ENCODE measurements around the gene TMED7. TPM values are rescaled to one million over a fixed set of nuclear protein-coding genes. Genes with fewer than 3 reads are reported as not detected.

Gene TMED7
- total RNA-seq, 1 donor from 2014 or later = 74.1 TPM

DNA sequence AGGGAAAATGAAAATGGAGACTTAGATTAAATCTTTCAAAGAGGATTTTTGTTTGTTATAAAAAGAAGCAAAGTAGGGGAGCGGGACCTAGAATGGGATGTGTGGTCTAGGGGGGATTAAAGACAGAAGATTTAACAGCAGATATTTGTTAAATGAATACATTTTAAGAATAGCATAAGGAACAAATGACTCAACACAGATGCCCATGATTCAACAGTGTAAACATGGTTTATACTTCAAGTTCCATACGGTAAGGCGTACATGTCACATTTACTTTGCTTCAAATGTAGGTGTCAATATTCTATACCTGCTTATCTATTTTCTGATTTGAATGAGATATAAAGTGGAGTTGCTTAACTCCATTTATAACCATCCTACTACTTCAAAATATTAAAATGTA, 25.1 kb downstream of the TMED7 start:
- no peak for DNase-seq (ENCODE audit: low read depth)
- TF ChIP-seq, protein P1, sequence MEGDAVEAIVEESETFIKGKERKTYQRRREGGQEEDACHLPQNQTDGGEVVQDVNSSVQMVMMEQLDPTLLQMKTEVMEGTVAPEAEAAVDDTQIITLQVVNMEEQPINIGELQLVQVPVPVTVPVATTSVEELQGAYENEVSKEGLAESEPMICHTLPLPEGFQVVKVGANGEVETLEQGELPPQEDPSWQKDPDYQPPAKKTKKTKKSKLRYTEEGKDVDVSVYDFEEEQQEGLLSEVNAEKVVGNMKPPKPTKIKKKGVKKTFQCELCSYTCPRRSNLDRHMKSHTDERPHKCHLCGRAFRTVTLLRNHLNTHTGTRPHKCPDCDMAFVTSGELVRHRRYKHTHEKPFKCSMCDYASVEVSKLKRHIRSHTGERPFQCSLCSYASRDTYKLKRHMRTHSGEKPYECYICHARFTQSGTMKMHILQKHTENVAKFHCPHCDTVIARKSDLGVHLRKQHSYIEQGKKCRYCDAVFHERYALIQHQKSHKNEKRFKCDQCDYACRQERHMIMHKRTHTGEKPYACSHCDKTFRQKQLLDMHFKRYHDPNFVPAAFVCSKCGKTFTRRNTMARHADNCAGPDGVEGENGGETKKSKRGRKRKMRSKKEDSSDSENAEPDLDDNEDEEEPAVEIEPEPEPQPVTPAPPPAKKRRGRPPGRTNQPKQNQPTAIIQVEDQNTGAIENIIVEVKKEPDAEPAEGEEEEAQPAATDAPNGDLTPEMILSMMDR (conservative IDR thresholded peaks at IDR 0.05; ENCODE audit: low read depth, low read length) = no peak
- H3K4me3 ChIP-seq (ENCODE audit: low read depth, low read length) = peak overlapping the region; percentile 73

DNA sequence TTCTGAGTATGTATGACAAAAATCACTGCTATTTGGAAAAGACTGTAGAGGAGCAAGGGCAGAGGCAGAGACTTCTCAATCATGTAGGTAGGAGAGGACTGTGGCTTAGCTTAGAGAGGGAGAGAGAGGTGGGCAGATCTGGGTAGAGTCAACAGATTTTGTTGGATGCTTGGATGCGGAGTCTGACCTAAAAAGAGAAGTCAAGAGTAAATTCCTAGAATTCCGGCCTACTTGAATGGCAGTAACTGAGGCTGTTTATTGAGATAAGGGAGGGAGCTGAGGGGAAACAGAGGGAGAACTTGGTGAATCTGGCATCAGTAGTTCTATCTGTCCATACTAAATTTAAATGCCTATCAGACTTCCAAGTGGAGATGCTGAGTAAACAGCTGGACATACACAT, 25.9 kb downstream of the TMED7 start:
- TF ChIP-seq, protein P1 (conservative IDR thresholded peaks at IDR 0.05; ENCODE audit: low read depth, low read length) = no peak
- no peak overlapping the region for H3K4me3 ChIP-seq (ENCODE audit: low read depth, low read length)
- no peak for DNase-seq (ENCODE audit: low read depth)

GRCh38 chr5:115599502-115599901, 26.3 kb downstream of the TMED7 start:
- TF ChIP-seq, protein P1 (conservative IDR thresholded peaks at IDR 0.05; ENCODE audit: low read depth, low read length) = no peak
- DNase-seq (ENCODE audit: low read depth) = no peak
- no peak overlapping the region for H3K4me3 ChIP-seq (ENCODE audit: low read depth, low read length)

DNA sequence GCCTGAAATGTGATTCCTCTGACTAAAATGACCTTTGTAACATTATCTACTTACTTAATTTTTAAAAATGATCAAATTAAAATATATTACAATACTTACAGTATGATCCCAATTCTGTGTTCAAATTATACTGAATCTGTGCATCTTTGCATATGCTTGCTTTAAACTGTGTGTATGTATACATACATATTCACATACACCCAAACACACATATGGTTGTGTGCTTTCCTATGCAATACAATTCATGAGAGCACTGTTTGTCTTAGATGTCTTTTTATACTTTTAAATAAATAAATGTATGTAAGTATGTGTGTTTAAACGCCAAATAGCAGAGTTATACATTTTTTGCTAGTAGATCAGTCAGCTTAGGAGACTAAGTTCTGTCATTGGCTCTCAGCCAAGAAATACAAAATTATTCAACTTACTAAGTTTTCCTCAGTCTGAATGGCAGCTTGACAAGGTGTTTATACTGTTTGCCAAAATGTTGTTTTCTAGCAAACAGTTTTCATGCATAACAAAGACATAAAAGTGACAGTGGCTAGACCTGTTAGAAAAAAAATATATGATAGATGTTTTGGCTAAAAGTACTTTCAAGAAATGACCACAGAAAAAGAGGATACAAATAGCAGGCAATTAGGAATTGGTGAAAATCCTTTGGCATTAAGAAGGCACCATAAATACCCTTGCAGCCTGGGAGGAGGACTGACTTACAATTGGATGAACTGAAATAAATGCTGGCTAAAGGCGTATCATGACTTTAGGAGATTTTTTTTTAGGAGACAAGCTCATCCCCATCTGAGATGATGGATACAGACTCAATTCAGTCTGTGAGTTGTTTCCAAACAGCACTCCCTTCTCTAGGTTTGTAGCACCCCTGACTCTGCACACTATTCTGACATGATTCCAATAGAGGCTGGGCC, 31.4 kb downstream of the TMED7 start:
- TF ChIP-seq, protein P1 (conservative IDR thresholded peaks at IDR 0.05; ENCODE audit: low read depth, low read length) = no peak
- H3K4me3 ChIP-seq (ENCODE audit: low read depth, low read length) = no peak overlapping the region
- no peak for DNase-seq (ENCODE audit: low read depth)

GRCh38 chr5:115589043-115589442, 36.8 kb downstream of the TMED7 start:
- H3K4me3 ChIP-seq (ENCODE audit: low read depth, low read length) = no peak overlapping the region
- DNase-seq (ENCODE audit: low read depth) = no peak
- TF ChIP-seq, protein P1 (conservative IDR thresholded peaks at IDR 0.05; ENCODE audit: low read depth, low read length) = no peak

- H3K4me3 ChIP-seq (ENCODE audit: low read depth, low read length) = no peak overlapping the region
- DNase-seq (ENCODE audit: low read depth) = no peak
- TF ChIP-seq, protein P1 (conservative IDR thresholded peaks at IDR 0.05; ENCODE audit: low read depth, low read length) = no peak
These were observed 37.2 kb downstream of the TMED7 start for GRCh38 chr5:115588640-115589039.

Data from epithelial cell of proximal tubule (primary cell).